GM18526 (cell line): ENCODE results near the gene NLGN1.

ENCODE experiments used
- POLR2A ChIP-seq: IDR thresholded peaks from 3 replicates; pipeline ENCODE4 v1.6.1; 2011; ENCODE audit not compliant: insufficient read length; ENCODE audit errors: extremely low read depth

NLGN1 gene

DNA sequence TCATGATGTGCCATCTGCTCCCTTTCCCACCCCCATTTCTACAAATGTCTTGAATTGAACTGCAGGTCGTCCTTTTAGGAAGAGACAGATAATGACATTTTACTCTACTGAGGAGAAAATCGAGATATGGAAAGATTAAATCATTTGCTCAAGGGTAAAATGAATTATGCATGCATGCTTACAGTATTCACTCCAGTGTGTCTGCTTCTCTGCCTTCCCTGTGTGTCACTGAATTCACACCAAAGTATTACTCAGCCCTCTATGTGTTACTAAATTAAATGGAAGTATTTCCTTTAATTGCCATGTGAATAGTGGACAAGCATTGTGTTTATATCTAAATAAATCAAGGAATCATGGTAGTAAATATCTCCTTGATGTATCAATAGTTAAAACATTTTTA lies 449.0 kb downstream of the NLGN1 start:
- no peak for TF ChIP-seq POLR2A

DNA sequence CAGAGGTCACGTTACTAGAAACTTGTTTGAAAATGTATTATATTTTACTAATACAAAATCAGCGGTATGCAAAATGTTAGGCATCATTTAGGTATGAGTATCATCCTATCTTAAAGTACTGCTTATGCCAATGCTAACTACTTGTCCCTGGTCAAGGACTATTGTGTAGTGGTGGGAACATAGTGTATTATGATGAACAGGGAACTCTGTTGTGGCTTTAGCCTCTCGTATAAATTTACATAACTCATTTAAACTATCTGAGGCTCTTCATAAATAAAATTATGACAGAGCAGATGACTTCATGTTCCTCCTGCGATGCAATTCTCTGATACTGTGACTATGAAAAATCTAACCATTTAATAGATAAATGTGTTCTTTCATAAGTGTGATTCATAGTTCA lies 451.9 kb downstream of the NLGN1 start:
- no peak for TF ChIP-seq POLR2A

DNA sequence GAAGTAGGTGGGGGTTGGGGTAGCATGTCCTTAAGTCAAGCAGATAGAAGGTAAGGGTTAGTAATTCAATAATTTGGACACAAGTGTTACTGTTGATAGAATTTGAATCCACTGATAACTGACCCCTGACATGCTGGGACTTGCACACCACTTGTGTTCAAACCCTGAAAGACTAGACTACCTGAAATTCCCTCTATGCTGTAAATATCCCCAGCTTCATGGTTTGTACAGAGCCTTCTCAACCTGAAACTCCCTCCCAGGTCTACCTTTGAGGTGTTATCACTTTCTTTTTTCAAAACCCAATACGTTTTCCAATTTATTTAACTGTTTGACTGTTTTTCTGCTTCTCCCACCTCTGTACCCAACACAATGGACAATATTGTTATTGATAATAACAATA lies 459.6 kb downstream of the NLGN1 start:
- TF ChIP-seq POLR2A, result no peak

DNA sequence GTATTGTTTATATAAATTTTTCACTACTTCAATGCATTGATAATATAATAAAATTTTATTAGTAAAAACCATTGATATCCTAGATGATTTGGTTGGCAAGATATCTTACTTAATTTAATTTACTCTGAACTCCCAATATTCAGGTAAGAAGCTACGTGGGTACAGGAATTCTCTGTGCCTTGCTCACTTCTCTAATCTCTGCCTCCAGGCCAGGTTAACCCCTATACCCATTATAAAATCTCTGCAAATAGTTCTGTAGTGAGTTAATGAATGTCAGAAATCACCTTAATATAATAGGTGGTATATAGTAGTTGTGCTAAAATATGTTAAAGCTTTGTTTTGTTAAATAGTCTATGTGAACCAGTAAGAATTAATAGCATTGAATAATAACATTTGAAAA lies 465.2 kb downstream of the NLGN1 start:
- no peak for TF ChIP-seq POLR2A

GRCh38 chr3:173863551-173863950 lies 466.0 kb downstream of the NLGN1 start:
- no peak for TF ChIP-seq POLR2A

GRCh38 chr3:173865900-173866498 lies 468.5 kb downstream of the NLGN1 start:
- no peak for TF ChIP-seq POLR2A

- TF ChIP-seq POLR2A, result no peak
These were observed 472.2 kb downstream of the NLGN1 start for GRCh38 chr3:173869766-173870165.

GRCh38 chr3:173870976-173871375 lies 473.4 kb downstream of the NLGN1 start:
- no peak for TF ChIP-seq POLR2A

GRCh38 chr3:173875790-173876189 lies 478.2 kb downstream of the NLGN1 start:
- TF ChIP-seq POLR2A, result no peak

- TF ChIP-seq POLR2A, result no peak
These were observed 478.9 kb downstream of the NLGN1 start for GRCh38 chr3:173876476-173876875.

- no peak for TF ChIP-seq POLR2A
These were observed 490.3 kb downstream of the NLGN1 start for GRCh38 chr3:173887888-173888287.

GRCh38 chr3:173889596-173889995 lies 492.1 kb downstream of the NLGN1 start:
- TF ChIP-seq POLR2A, result no peak

GRCh38 chr3:173890091-173890490 lies 492.5 kb downstream of the NLGN1 start:
- TF ChIP-seq POLR2A, result no peak

DNA sequence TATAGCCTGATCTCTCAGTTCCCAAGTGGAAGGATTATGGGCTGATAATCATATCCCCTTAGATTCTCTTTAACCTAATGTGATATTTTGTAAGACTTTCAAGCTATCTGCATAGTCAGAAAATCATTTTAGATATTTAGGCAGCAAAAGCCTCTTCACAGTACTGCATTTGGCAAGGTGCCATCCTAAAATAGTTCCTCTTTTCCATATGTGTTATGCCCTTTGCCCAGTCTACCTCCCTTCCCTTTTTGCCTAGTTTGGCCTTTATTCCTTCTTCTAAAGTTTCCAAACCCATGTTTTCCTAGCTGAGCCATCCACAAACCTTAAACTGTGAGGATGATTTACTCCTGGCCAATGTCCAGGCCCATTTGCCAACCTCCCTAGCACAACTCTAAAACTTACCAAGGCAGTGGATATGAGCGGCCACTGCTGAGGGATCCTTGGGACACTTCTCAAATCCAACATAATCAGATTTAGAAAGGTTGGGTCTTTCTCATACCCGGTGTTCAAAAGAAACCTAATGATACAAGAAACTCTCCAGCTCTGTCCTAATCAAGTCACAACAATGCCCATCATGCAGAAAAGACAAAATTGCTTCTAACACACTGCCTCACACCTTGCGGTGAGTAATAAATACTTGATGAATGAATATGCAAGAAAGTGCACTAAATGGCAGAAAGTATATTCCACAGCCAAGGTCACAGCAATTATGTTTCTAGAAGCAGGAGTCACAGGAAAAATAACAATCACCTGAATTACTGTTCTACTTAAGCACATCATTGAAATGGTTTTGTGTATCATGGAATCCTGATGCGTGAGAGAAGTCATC lies 493.9 kb downstream of the NLGN1 start:
- TF ChIP-seq POLR2A, result no peak

- TF ChIP-seq POLR2A, result no peak
These were observed 495.0 kb downstream of the NLGN1 start for GRCh38 chr3:173892547-173892946.

GRCh38 chr3:173893066-173893465 lies 495.5 kb downstream of the NLGN1 start:
- TF ChIP-seq POLR2A, result no peak

GRCh38 chr3:173893835-173894234 lies 496.3 kb downstream of the NLGN1 start:
- TF ChIP-seq POLR2A, result no peak
